H1 (cell line): Measurements from ENCODE around the gene MVD. TPM values are rescaled to one million over a fixed set of nuclear protein-coding genes. Genes with fewer than 3 reads are reported as not detected.
A peak's percentile ranks its signal among the peaks of the same experiment; 100 is the strongest.

Experiments
- CTCF ChIA-PET: fragments of 300-600 bp; sonication (Branson Sonifier 250); formaldehyde crosslinking; loops from one replicate; lab custom pipeline; 2021; ENCODE audit not compliant: partially characterized antibody; lab: Charles Lee
- POLR2A ChIA-PET: fragments of 300-600 bp; sonication (Branson Sonifier 250); formaldehyde crosslinking; loops from one replicate; lab custom pipeline; 2021; ENCODE audit warnings: inconsistent platforms; ENCODE audit not compliant: partially characterized antibody; lab: Charles Lee
- DNase-seq, 2 experiments: peaks; one replicate each; pipeline versions ENCODE4 v3.0.0 to v3.0.0-alpha.2; 2010 to 2022; ENCODE audit warnings: low spot score in 2 of 2, low read depth in 1 of 2, mixed read lengths in 1 of 2
- FAIRE-seq: peaks from 2 replicates; lab custom pipeline; 2011; peaks lifted over from hg19 to GRCh38; lab: Jason Lieb, UNC
- H2AFZ ChIP-seq: 2 replicates; pipeline ENCODE4 v1.8.1; 2012; ENCODE audit warnings: low read length, inconsistent platforms
- H2AK5ac ChIP-seq: 2 replicates; pipeline ENCODE4 v1.6.1; 2013; ENCODE audit warnings: low read depth, low read length
- H2BK120ac ChIP-seq: replicated peaks from 2 replicates; pipeline ENCODE3; 2013; ENCODE audit warnings: low read depth, low read length, inconsistent platforms
- H2BK12ac ChIP-seq: 2 replicates; pipeline ENCODE4 v1.6.1; 2013; ENCODE audit warnings: low read depth, low read length
- H2BK15ac ChIP-seq: 2 replicates; pipeline ENCODE4 v1.6.1; 2013; ENCODE audit warnings: low read length
- H2BK20ac ChIP-seq: 2 replicates; pipeline ENCODE4 v1.6.1; 2013; ENCODE audit warnings: low read length
- H2BK5ac ChIP-seq: 2 replicates; pipeline ENCODE4 v1.6.1; 2013; ENCODE audit warnings: low read depth, low read length
- H3K14ac ChIP-seq: 2 replicates; pipeline ENCODE4 v1.6.1; 2013; ENCODE audit warnings: inconsistent platforms; ENCODE audit not compliant: insufficient read length
- H3K18ac ChIP-seq: 2 replicates; pipeline ENCODE4 v1.6.1; 2013; ENCODE audit warnings: low read length; ENCODE audit errors: extremely low read depth
- H3K23ac ChIP-seq: 2 replicates; pipeline ENCODE4 v1.6.1; 2013; ENCODE audit warnings: inconsistent platforms; ENCODE audit not compliant: insufficient read length
- H3K23me2 ChIP-seq: 2 replicates; pipeline ENCODE4 v1.6.1; 2013; ENCODE audit warnings: low read depth, low read length
- H3K27ac ChIP-seq: 2 replicates; pipeline ENCODE4 v1.6.1; 2011; ENCODE audit warnings: low read depth, low read length, inconsistent platforms
- H3K27me3 ChIP-seq, 4 experiments: replicated peaks in 1 of 4; 1 replicate in 1 of 4; 2 replicates in 3 of 4; pipeline versions ENCODE4 v1.6.1 to v1.8.1; 2011 to 2013; ENCODE audit warnings: low read length in 3 of 4, mild to moderate bottlenecking in 3 of 4, inconsistent platforms in 2 of 4, mixed read lengths in 2 of 4, moderate library complexity in 1 of 4; ENCODE audit not compliant: control insufficient read depth in 3 of 4, insufficient read depth in 3 of 4; ENCODE audit errors: extremely low read depth in 1 of 4
- H3K36me3 ChIP-seq, 4 experiments: 2 replicates each; pipeline versions ENCODE4 v1.6.1 to v1.8.1; 2011 to 2013; ENCODE audit warnings: mild to moderate bottlenecking in 4 of 4, low read length in 3 of 4, moderate library complexity in 2 of 4, control low read depth in 1 of 4, inconsistent platforms in 1 of 4; ENCODE audit not compliant: insufficient read depth in 4 of 4, control insufficient read depth in 2 of 4
- H3K4ac ChIP-seq: replicated peaks from 2 replicates; pipeline ENCODE3; 2013; ENCODE audit warnings: low read length, low read depth, mixed read lengths, inconsistent platforms; ENCODE audit not compliant: insufficient read length
- H3K4me1 ChIP-seq, 4 experiments: replicated peaks in 1 of 4; 1 replicate in 1 of 4; 2 replicates in 3 of 4; pipeline versions ENCODE4 v1.6.1 to v1.8.1; 2011 to 2013; ENCODE audit warnings: low read length in 3 of 4, inconsistent platforms in 2 of 4, mixed read lengths in 1 of 4; ENCODE audit not compliant: insufficient read depth in 4 of 4, control insufficient read depth in 3 of 4
- H3K4me2 ChIP-seq, 2 experiments: 2 replicates each; pipeline versions ENCODE4 v1.6.1 to v1.8.1; 2011 to 2013; ENCODE audit warnings: low read depth in 2 of 2, low read length in 2 of 2, control low read depth in 1 of 2, inconsistent platforms in 1 of 2, mild to moderate bottlenecking in 1 of 2; ENCODE audit not compliant: insufficient read depth in 1 of 2
- H3K4me3 ChIP-seq, 4 experiments: fragments of 200-600, 300-600 bp in 1 of 4; sonication (generic), shearing (Covaris generic), sonication (Bioruptor Twin) in 1 of 4; 2 replicates each; pipeline versions ENCODE4 v1.5.1 to v1.8.1; 2011 to 2016; ENCODE audit warnings: low read length in 4 of 4, low read depth in 3 of 4, control low read depth in 2 of 4, inconsistent platforms in 2 of 4, mild to moderate bottlenecking in 2 of 4, mixed read lengths in 1 of 4, moderate library complexity in 1 of 4; ENCODE audit not compliant: insufficient read depth in 2 of 4; ENCODE audit errors: extremely low read depth in 1 of 4
- H3K56ac ChIP-seq: replicated peaks from 2 replicates; pipeline ENCODE3; 2013; ENCODE audit warnings: low read depth, mild to moderate bottlenecking, mixed read lengths, low read length, inconsistent platforms; ENCODE audit not compliant: insufficient read length
- H3K79me1 ChIP-seq: 2 replicates; pipeline ENCODE4 v1.6.1; 2013; ENCODE audit warnings: low read depth, low read length, control low read depth
- H3K79me2 ChIP-seq, 2 experiments: 2 replicates each; pipeline versions ENCODE4 v1.6.1 to v1.8.1; 2012 to 2013; ENCODE audit warnings: low read length in 2 of 2, mild to moderate bottlenecking in 2 of 2, inconsistent platforms in 1 of 2; ENCODE audit not compliant: insufficient read depth in 2 of 2, control insufficient read depth in 1 of 2
- H3K9ac ChIP-seq, 4 experiments: replicated peaks in 1 of 4; 1 replicate in 1 of 4; 2 replicates in 3 of 4; pipeline versions ENCODE4 v1.6.1 to v1.8.1; 2011 to 2013; ENCODE audit warnings: low read depth in 3 of 4, low read length in 3 of 4, control low read depth in 2 of 4, mild to moderate bottlenecking in 2 of 4, moderate library complexity in 2 of 4, inconsistent platforms in 1 of 4; ENCODE audit errors: extremely low read depth in 1 of 4
- H3K9me3 ChIP-seq, 2 experiments: 2 replicates each; pipeline versions ENCODE4 v1.6.1 to v1.8.1; 2012 to 2013; ENCODE audit warnings: mild to moderate bottlenecking in 2 of 2, moderate library complexity in 2 of 2, control low read depth in 1 of 2, inconsistent platforms in 1 of 2, low read depth in 1 of 2, low read length in 1 of 2, mixed read lengths in 1 of 2; ENCODE audit not compliant: insufficient read depth in 2 of 2
- H4K20me1 ChIP-seq, 2 experiments: replicated peaks in 1 of 2; 2 replicates each; pipeline versions ENCODE3 to v1.8.1; 2011 to 2013; ENCODE audit warnings: inconsistent platforms in 2 of 2, low read length in 2 of 2, mild to moderate bottlenecking in 1 of 2; ENCODE audit not compliant: insufficient read depth in 2 of 2, control insufficient read depth in 1 of 2
- H4K5ac ChIP-seq: 2 replicates; pipeline ENCODE4 v1.6.1; 2013; ENCODE audit warnings: low read length, low read depth, mixed read lengths, inconsistent platforms; ENCODE audit not compliant: insufficient read length
- H4K8ac ChIP-seq: 2 replicates; pipeline ENCODE4 v1.8.0; 2013; ENCODE audit warnings: mild to moderate bottlenecking, moderate library complexity, low read length, inconsistent platforms; ENCODE audit not compliant: insufficient read depth; ENCODE audit errors: extremely low read depth
- H4K91ac ChIP-seq: replicated peaks from 2 replicates; pipeline ENCODE3; 2013; ENCODE audit warnings: low read length, mixed read lengths, inconsistent platforms; ENCODE audit not compliant: insufficient read length
- ASH2L ChIP-seq: fragments of 200-600, 300-600 bp; sonication (generic); IDR thresholded peaks from one replicate; pipeline ENCODE4 v1.7.1; 2017; ENCODE audit warnings: low read length
- CEBPB ChIP-seq: IDR thresholded peaks from 2 replicates; pipeline ENCODE4 v1.6.1; 2012; ENCODE audit warnings: low read depth, low read length
- CHD1 ChIP-seq: IDR thresholded peaks from 2 replicates; pipeline ENCODE4 v1.6.1; 2012; ENCODE audit warnings: low read depth, low read length, improper control_type of control experiment
- EGR1 ChIP-seq: IDR thresholded peaks from 2 replicates; pipeline ENCODE4 v1.6.1; 2011; ENCODE audit warnings: low read depth, low read length, borderline replicate concordance
- GABPA ChIP-seq: IDR thresholded peaks from 2 replicates; pipeline ENCODE4 v1.6.1; 2011; ENCODE audit warnings: mild to moderate bottlenecking, low read length, moderate library complexity, borderline replicate concordance; ENCODE audit not compliant: insufficient read depth
- HDAC6 ChIP-seq: IDR thresholded peaks from one replicate; pipeline ENCODE4 v1.7.1; 2012; ENCODE audit warnings: low read depth, mild to moderate bottlenecking, inconsistent platforms, low read length, moderate library complexity
- PHF8 ChIP-seq: fragments of 200-600 bp; sonication (generic); conservative IDR thresholded peaks from 2 replicates; pipeline ENCODE4 v1.7.1; 2012; ENCODE audit warnings: low read depth, mild to moderate bottlenecking, inconsistent platforms, low read length, moderate library complexity
- POLR2A ChIP-seq, 2 experiments: IDR thresholded peaks; 1 replicate in 1 of 2; 2 replicates in 1 of 2; pipeline ENCODE4 v1.6.1; 2011; ENCODE audit warnings: low read depth in 2 of 2, low read length in 2 of 2, mild to moderate bottlenecking in 2 of 2; ENCODE audit errors: control extremely low read depth in 1 of 2
- RFX5 ChIP-seq: IDR thresholded peaks from 2 replicates; pipeline ENCODE4 v1.6.1; 2011; ENCODE audit warnings: low read depth, low read length, improper control_type of control experiment, borderline replicate concordance
- SP4 ChIP-seq: IDR thresholded peaks from 2 replicates; pipeline ENCODE4 v1.6.1; 2012; ENCODE audit warnings: low read length, inconsistent platforms
- WGBS, 2 experiments: shearing (Covaris generic) in 1 of 2; methylation state at CpG; one replicate each; pipeline versions ENCODE4 v1.1.6 to v1.1.7; 2013 to 2015; ENCODE audit warnings: low lambda C conversion rate in 2 of 2, mixed read lengths in 2 of 2, inconsistent platforms in 1 of 2, low coverage in 1 of 2, missing lambda C conversion rate in 1 of 2; ENCODE audit not compliant: insufficient replicate concordance in 2 of 2, insufficient coverage in 1 of 2, insufficient read length in 1 of 2; ENCODE audit errors: extremely low coverage in 1 of 2, missing lambda C conversion rate in 1 of 2; 5-methylcytosine and 5-hydroxymethylcytosine counted together
- polyA plus RNA-seq, 7 experiments: library from polyadenylated mRNA; depleted of rRNA in 3 of 7; stranded (reverse) in 5 of 7; unstranded in 2 of 7; fragments of >200 nt in 5 of 7; fragments of 200-250 nt in 2 of 7; gene quantifications; 1 replicate in 5 of 7; 2 replicates in 1 of 7; 4 replicates in 1 of 7; pipeline versions ENCODE4 v1.2.1 to v1.2.3, GENCODE V29; 2011 to 2013; ENCODE audit warnings: missing spikeins in 2 of 7, mixed read lengths in 2 of 7
- total RNA-seq: library from RNA; stranded (reverse); fragmentation: NEBNext Ultra II Directional; extraction: Animal tissue kit (Norgen Biotek cat#: 25700); gene quantifications from 2 replicates; pipeline ENCODE4 v1.2.1, GENCODE V29; 2021
- TF ChIP-seq, protein P1 (sequence below): IDR thresholded peaks from 2 replicates; pipeline ENCODE4 v1.6.1; 2012; ENCODE audit warnings: inconsistent platforms

MVD gene
- total and polyA plus RNA-seq, 2 of the 8 experiments (the other 6 are each of a cell fraction or from before 2014, with no cell fraction given): 47.2 to 77.3 TPM

DNA sequence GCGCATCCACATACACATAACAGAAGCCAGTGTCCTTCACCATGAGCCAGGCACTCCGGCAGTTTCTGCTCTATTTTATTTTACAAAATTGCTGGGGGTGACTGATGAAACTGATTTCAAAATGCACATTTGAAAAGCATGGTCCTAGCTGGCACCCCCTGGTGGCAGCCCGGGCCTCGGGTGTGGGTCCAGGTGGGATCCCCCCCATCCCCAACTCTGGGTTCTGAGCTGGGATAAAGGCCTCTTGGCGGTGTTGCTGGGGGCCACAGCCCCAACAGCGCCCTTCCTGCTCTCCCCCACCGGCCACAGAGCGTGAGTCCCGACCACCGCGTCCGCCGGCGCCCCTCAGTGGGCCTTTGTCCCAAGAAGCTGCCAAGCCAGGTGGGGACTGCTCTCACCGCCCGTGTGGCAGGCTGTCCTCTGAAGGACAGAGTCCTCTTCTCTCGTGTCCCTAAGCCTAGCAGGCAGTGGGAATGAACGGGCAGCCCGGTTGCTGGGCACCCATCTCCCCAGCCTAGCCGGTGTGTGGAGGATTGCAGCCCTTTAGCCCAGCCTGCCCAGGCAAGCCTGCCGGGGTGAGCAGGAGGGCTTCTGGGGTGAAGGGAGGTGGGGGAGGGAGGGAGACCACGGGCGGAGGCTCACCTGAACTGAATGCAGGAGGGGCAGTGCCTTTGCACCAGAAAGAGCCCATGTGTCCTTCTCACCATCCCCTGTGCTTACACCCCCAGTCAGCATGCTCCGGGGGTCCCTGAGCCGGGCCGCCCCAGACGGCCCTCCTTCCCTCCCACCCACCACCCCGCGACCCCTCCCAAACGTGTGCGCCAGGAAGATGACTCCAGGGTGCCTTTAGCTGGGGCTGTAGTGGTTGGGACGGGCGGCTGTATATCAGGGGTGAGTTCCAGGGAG, 22.5 kb upstream of the MVD start:
- Histone ChIP-seq H3K4ac (no peak overlapping the region), H4K20me1 (peaks cover 0 to 2% of the 10 kb centered on the region in 2 experiments), H2BK20ac (no peak overlapping the region), H2BK12ac (0 out of 2 replicates have a peak overlapping the region, but pooled peaks have one; percentile 23), H3K79me1 (no peaks in the 10 kb centered on the region), H3K9me3 (no peaks in the 10 kb centered on the region), H3K79me2 (no peaks in the 10 kb centered on the region), H2BK5ac (peak overlapping the region; percentile 35; the same call in 1 of the 2 replicates), H3K23ac (no peak overlapping the region), H3K56ac (peak overlapping the region; percentile 24), H4K5ac (no peak overlapping the region), H2BK15ac (peak overlapping the region; percentile 97), H3K36me3 (no peaks in the 10 kb centered on the region), H3K18ac (no peak overlapping the region; the same call in 1 of the 2 replicates), H4K91ac (peak overlapping the region; percentile 12), H3K4me2 (peak overlapping the region; percentile 69 to 95), H3K4me1 (peaks cover 0 to 8% (median 6%) of the 10 kb centered on the region in 4 experiments; a peak in 6 of 7 replicates), H2BK120ac (no peak overlapping the region), H3K23me2 (peaks cover 13% of the 10 kb centered on the region; the same call in 1 of the 2 replicates), H4K8ac (0 out of 2 replicates have a peak overlapping the region, but pooled peaks have one; percentile 8), H3K4me3 (peak overlapping the region; percentile 61 to 77 (median 69)), H2AFZ (peak overlapping the region; percentile 66; the same call in 1 of the 2 replicates), H3K9ac (peak overlapping the region in 3 of 4 experiments; percentile 13 to 29 (median 15); a peak in 3 of 7 replicates), H3K27me3 (peaks cover 0 to 12% (median 9%) of the 10 kb centered on the region in 4 experiments; a peak in 3 of 7 replicates), H3K27ac (no peak overlapping the region), H3K14ac (no peak overlapping the region), H2AK5ac (0 out of 2 replicates have a peak overlapping the region, but pooled peaks have one; percentile 6)
- FAIRE-seq: no peak
- ChIA-PET POLR2A (interaction anchor here (0.6 to 2.3 kb wide), 9 partner anchors 10 to 176 kb away, joined by 3 to 6 read pairs (median 4); partner anchors contain the start of genes CTU2, MVD and RNF166), CTCF (interaction anchor here (0.7 to 5.7 kb wide), 19 partner anchors 9 to 206 kb away, joined by 3 to 87 read pairs (median 5); no protein-coding TSS in a partner anchor)
- peak in 1 of 2 experiments; percentile 79 for DNase-seq
- WGBS, 2 experiments: 10% methylated on average over 26 of the region's 33 CpGs; no CpG with 5 or more reads in 1 of the 2 experiments
- TF ChIP-seq GABPA (peak; percentile 44; the same call in 1 of the 2 replicates), CEBPB (no peak), PHF8 (no peak), ASH2L (no peak), CHD1 (no peak), EGR1 (no peak), HDAC6 (no peak), RFX5 (no peak), SP4 (no peak), POLR2A (IDR thresholded peaks at IDR 0.05; ENCODE audit: control extremely low read depth in 1 of 2, low read depth in 2 of 2, low read length in 2 of 2) (no peak)
- TF ChIP-seq, protein P1, sequence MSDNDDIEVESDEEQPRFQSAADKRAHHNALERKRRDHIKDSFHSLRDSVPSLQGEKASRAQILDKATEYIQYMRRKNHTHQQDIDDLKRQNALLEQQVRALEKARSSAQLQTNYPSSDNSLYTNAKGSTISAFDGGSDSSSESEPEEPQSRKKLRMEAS: peak; percentile 26; the same call in 1 of the 2 replicates
